ENCODE results near the gene ZDHHC11B. TPM values are rescaled to one million over a fixed set of nuclear protein-coding genes. Genes with fewer than 3 reads are reported as not detected.

The ZDHHC11B gene
- total RNA-seq, 1 experiment from 2014 or later = 3.8 TPM

GRCh38 chr5:759111-759751, 25.3 kb downstream of the ZDHHC11B start:
- Histone ChIP-seq H3K9me2 (ENCODE audit: insufficient read depth) (no peaks in the 10 kb centered on the region), H3K79me2 (ENCODE audit: insufficient read depth, low read length) (no peaks in the 10 kb centered on the region), H3K36me3 (ENCODE audit: control insufficient read depth in 1 of 2, insufficient read depth in 2 of 2, low read length in 2 of 2) (no peaks in the 10 kb centered on the region), H2AFZ (ENCODE audit: low read depth, low read length, poor library complexity, severe bottlenecking) (no peak overlapping the region), H3K9me3 (ENCODE audit: control insufficient read depth in 1 of 2, insufficient read depth in 1 of 2, low read depth in 1 of 2, low read length in 2 of 2) (no peaks in the 10 kb centered on the region), H3K4me2 (ENCODE audit: low read length) (no peak overlapping the region), H3K4me3 (replicated peaks in 1 of 2; ENCODE audit: low read depth in 1 of 2, low read length in 2 of 2) (no peak overlapping the region), H3K4me1 (ENCODE audit: control insufficient read depth in 1 of 2, insufficient read depth in 2 of 2, low read length in 2 of 2) (no peaks in the 10 kb centered on the region), H3K27me3 (ENCODE audit: insufficient read depth, low read length) (no peaks in the 10 kb centered on the region), H3K9ac (ENCODE audit: low read length) (no peak overlapping the region), H4K20me1 (ENCODE audit: insufficient read depth) (no peaks in the 10 kb centered on the region), H3K27ac (ENCODE audit: low read depth, low read length) (no peak overlapping the region)
- ChIA-PET RAD21 (ENCODE audit: low non-redundant PET in 1 of 2, low total read pairs in 2 of 2, uncharacterized antibody in 2 of 2, unreplicated experiment in 2 of 2) (no interaction called here), POLR2A (no interaction called here), CTCF (no interaction called here)
- intact Hi-C loops (cut with micrococcal nuclease) = no loop called here
- ATAC-seq (no peak), DNase-seq (ENCODE audit: low read depth, low spot score) (no peak)
- no TSS peak for BruUV-seq (replicated peaks)
- no peak for TF ChIP-seq SIN3A (IDR thresholded peaks at IDR 0.05; ENCODE audit: low read depth)
- no peak for TF ChIP-seq EGR1 (IDR thresholded peaks at IDR 0.05; ENCODE audit: low read depth)
- no peak for TF ChIP-seq ATF3 (IDR thresholded peaks at IDR 0.05)
- TF ChIP-seq FOSL1 (IDR thresholded peaks at IDR 0.05; ENCODE audit: low read depth) = no peak
- no peak for TF ChIP-seq RAD21 (IDR thresholded peaks at IDR 0.05; ENCODE audit: low read depth)
- no peak for TF ChIP-seq ELF1 (IDR thresholded peaks at IDR 0.05; ENCODE audit: borderline replicate concordance, low read depth)
- no peak for TF ChIP-seq CTCF (IDR thresholded peaks at IDR 0.05 in 2 of 3, conservative IDR thresholded peaks at IDR 0.05 in 1 of 3; ENCODE audit: borderline replicate concordance in 1 of 3, insufficient read depth in 1 of 3, low read depth in 2 of 3, low read length in 2 of 3)
- no peak for TF ChIP-seq CBX3 (IDR thresholded peaks at IDR 0.05; ENCODE audit: low read depth)
- no peak for TF ChIP-seq POLR2A (IDR thresholded peaks at IDR 0.05; ENCODE audit: borderline replicate concordance, extremely low read depth, insufficient read depth, insufficient read length)
- no peak for TF ChIP-seq ZFX (IDR thresholded peaks at IDR 0.05)
- no peak for TF ChIP-seq EZH2 (IDR thresholded peaks at IDR 0.05)
- no peak for TF ChIP-seq POLR2AphosphoS5 (IDR thresholded peaks at IDR 0.05; ENCODE audit: low read depth, low read length)
- no peak for TF ChIP-seq SRF (IDR thresholded peaks at IDR 0.05; ENCODE audit: low read depth)
- TF ChIP-seq TCF7L2 (IDR thresholded peaks at IDR 0.05; ENCODE audit: borderline replicate concordance, extremely low read depth, insufficient read depth, insufficient read length) = no peak
- no peak for TF ChIP-seq ZBTB33 (IDR thresholded peaks at IDR 0.05; ENCODE audit: extremely low read depth, insufficient replicate concordance, low read length)
- no peak for TF ChIP-seq CEBPB (IDR thresholded peaks at IDR 0.05; ENCODE audit: low read depth)
- TF ChIP-seq EZH2phosphoT487 (IDR thresholded peaks at IDR 0.05; ENCODE audit: borderline replicate concordance) = no peak
- TF ChIP-seq JUND (IDR thresholded peaks at IDR 0.05) = no peak
- no peak for TF ChIP-seq YY1 (IDR thresholded peaks at IDR 0.05; ENCODE audit: extremely low read depth, insufficient replicate concordance, low read depth, low read length)
- no peak for TF ChIP-seq ZNF274 (IDR thresholded peaks at IDR 0.05; ENCODE audit: low read depth, low read length)

Data from HCT116 (cell line).